GM10266 (cell line): ENCODE measurements around the gene COL26A1.

Source experiments
- DNase-seq: peaks from one replicate; pipeline ENCODE4 v3.0.0; 2012; ENCODE audit errors: extremely low spot score
- CTCF ChIP-seq: IDR thresholded peaks from 2 replicates; pipeline ENCODE4 v1.5.1; 2012; ENCODE audit warnings: mild to moderate bottlenecking, low read depth; ENCODE audit not compliant: control insufficient read depth, insufficient read depth; ENCODE audit errors: missing control alignments

Gene COL26A1

DNA sequence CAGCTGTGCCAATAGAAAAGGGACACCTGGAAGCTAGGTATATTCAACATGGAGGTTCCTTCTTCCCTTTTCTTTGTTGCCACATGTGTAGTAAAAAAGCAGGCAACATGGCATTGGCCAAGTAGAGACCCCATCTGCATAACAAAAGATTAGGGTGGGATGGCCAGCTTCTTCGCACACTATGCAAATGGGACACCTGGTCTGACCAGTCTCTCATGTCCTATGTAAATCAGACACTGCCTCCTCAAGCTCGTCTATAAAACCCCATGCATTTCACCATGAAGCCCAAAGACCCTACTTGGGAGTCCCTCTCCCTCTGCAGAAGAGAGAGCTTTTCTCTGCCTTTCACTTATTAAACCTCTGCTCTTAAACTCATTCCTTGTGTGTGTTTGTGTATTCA is 212.5 kb downstream of the COL26A1 start:
- DNase-seq, result no peak

GRCh38 chr7:101575721-101576120 is 213.0 kb downstream of the COL26A1 start:
- TF ChIP-seq CTCF, result no peak
- DNase-seq, result no peak

More for the DNA sequence above, 212.5 kb downstream of the COL26A1 start:
- no peak for TF ChIP-seq CTCF

DNA sequence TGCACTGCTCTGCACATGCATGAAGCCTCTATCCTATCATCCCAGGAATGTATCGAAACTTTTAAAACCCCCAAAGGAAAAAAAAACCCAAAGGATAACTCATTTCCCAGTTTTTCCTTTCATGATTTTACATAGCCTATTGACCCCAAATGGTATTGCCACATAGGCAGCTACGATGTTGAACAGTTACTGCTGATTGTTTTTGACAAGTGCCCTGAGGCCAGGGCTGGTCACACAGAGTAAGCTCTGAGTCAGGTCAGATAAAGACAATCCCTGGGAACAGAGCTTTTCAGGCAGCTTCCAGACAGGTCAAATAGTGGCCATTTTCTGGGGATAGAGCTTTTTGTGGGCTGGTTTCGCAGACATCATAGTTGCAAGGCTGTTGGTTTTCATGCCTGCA is 214.3 kb downstream of the COL26A1 start:
- DNase-seq, result no peak

GRCh38 chr7:101578552-101578951 is 215.9 kb downstream of the COL26A1 start:
- DNase-seq, result no peak
- TF ChIP-seq CTCF, result no peak

More for the DNA sequence above, 214.3 kb downstream of the COL26A1 start:
- TF ChIP-seq CTCF, result no peak

- no peak for DNase-seq
- TF ChIP-seq CTCF, result no peak
Measured at GRCh38 chr7:101580596-101580995, 217.9 kb downstream of the COL26A1 start.

DNA sequence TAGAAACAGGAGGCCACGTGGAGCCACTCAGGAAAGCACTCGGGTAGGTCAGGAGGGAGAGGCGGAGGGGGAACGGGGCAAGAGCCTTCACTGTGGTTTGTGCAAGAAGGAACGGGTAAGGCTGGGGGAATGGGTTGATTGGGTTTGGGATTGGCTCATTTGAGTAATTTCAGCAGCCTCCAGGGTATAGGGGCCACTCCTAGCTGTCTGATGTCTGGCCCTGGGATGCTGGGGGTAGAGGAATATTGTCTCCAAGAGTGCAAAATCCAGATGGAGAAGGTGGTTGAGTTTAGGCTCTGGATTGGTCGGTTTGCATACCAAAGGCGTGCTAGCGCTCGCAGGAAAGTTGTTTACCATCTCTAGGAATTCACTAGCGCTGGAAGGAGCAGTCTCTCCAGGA is 219.2 kb downstream of the COL26A1 start:
- TF ChIP-seq CTCF, result no peak
- no peak for DNase-seq

- DNase-seq, result no peak
- no peak for TF ChIP-seq CTCF
Measured at GRCh38 chr7:101582971-101583370, 220.3 kb downstream of the COL26A1 start.
